Neural cell (in vitro differentiated cells): ENCODE measurements around the gene MCAM. TPM values are rescaled to one million over a fixed set of nuclear protein-coding genes. Genes with fewer than 3 reads are reported as not detected.

ENCODE experiments used
- H2AFZ ChIP-seq: fragments of 200-600, 300-800 bp; sonication (generic), shearing (Covaris generic); 2 replicates; pipeline ENCODE4 v1.6.0; 2014; ENCODE audit warnings: low read depth, mild to moderate bottlenecking, antibody characterized with exemption, low read length, moderate library complexity
- H3F3A ChIP-seq: fragments of 200-600 bp; shearing (Covaris generic); 2 replicates; pipeline ENCODE4 v1.6.1; 2016; ENCODE audit warnings: mild to moderate bottlenecking, moderate library complexity, mixed read lengths, antibody characterized with exemption, low read length; ENCODE audit not compliant: insufficient read depth, poor library complexity, severe bottlenecking
- H3K27ac ChIP-seq: fragments of 200-600, 300-800 bp; sonication (generic), shearing (Covaris generic); 2 replicates; pipeline ENCODE4 v1.5.1; 2014; ENCODE audit warnings: mild to moderate bottlenecking, low read length, moderate library complexity
- H3K27me3 ChIP-seq: fragments of 300-800, 200-600 bp; sonication (generic), shearing (Covaris generic); 2 replicates; pipeline ENCODE4 v1.6.0; 2014; ENCODE audit warnings: mild to moderate bottlenecking, low read depth, low read length, moderate library complexity; ENCODE audit not compliant: insufficient read depth
- H3K36me3 ChIP-seq: fragments of 300-800, 200-600 bp; sonication (generic), shearing (Covaris generic); 2 replicates; pipeline ENCODE4 v1.5.1; 2014; ENCODE audit warnings: mild to moderate bottlenecking, antibody characterized with exemption, low read length, moderate library complexity; ENCODE audit not compliant: insufficient read depth
- H3K4me2 ChIP-seq: fragments of 300-800, 200-600 bp; sonication (generic), shearing (Covaris generic); 2 replicates; pipeline ENCODE4 v1.6.0; 2014; ENCODE audit warnings: mild to moderate bottlenecking, low read length
- H3K4me3 ChIP-seq: fragments of 300-800, 200-600 bp; sonication (generic), shearing (Covaris generic); 2 replicates; pipeline ENCODE4 v1.5.1; 2014; ENCODE audit warnings: mild to moderate bottlenecking, low read length, moderate library complexity
- H3K79me2 ChIP-seq: fragments of 200-600 bp; shearing (Covaris generic); replicated peaks from 2 replicates; pipeline ENCODE4 v1.6.0; 2014; ENCODE audit warnings: mild to moderate bottlenecking, low read length, moderate library complexity; ENCODE audit not compliant: insufficient read depth
- H3K9ac ChIP-seq: fragments of 300-800, 200-600 bp; sonication (generic), shearing (Covaris generic); 2 replicates; pipeline ENCODE4 v1.6.1; 2016; ENCODE audit warnings: mild to moderate bottlenecking, low read length, mixed read lengths
- H3K9me2 ChIP-seq: fragments of 200-600 bp; shearing (Covaris generic); 2 replicates; pipeline ENCODE4 v1.6.1; 2016; ENCODE audit warnings: mild to moderate bottlenecking, low read length, mixed read lengths; ENCODE audit not compliant: insufficient read depth
- H3K9me3 ChIP-seq: fragments of 200-600, 300-800 bp; sonication (generic), shearing (Covaris generic); 2 replicates; pipeline ENCODE4 v1.6.1; 2016; ENCODE audit warnings: mild to moderate bottlenecking, mixed run types, low read length, moderate library complexity, mixed read lengths
- H4K20me1 ChIP-seq: fragments of 200-600 bp; shearing (Covaris generic); 2 replicates; pipeline ENCODE4 v1.6.1; 2016; ENCODE audit warnings: mild to moderate bottlenecking, mixed run types; ENCODE audit not compliant: insufficient read depth
- EP300 ChIP-seq: fragments of 450-650 bp; conservative IDR thresholded peaks from 2 replicates; pipeline ENCODE4 v1.6.1; 2014; ENCODE audit warnings: antibody characterized with exemption, mild to moderate bottlenecking, moderate library complexity; ENCODE audit not compliant: poor library complexity, severe bottlenecking
- EZH2 ChIP-seq: fragments of 200-600, 300-800 bp; shearing (Covaris generic), sonication (generic); IDR thresholded peaks from 2 replicates; pipeline ENCODE4 v1.6.1; 2014; ENCODE audit warnings: antibody characterized with exemption, low read length, borderline replicate concordance, mild to moderate bottlenecking; ENCODE audit not compliant: insufficient read depth, poor library complexity, severe bottlenecking
- MXI1 ChIP-seq: fragments of 450-650 bp; conservative IDR thresholded peaks from 2 replicates; pipeline ENCODE4 v1.6.1; 2014; ENCODE audit warnings: antibody characterized with exemption, mild to moderate bottlenecking; ENCODE audit not compliant: poor library complexity, severe bottlenecking
- POLR2AphosphoS5 ChIP-seq: IDR thresholded peaks from 2 replicates; pipeline ENCODE4 v1.6.1; 2012
- RAD21 ChIP-seq: fragments of 450-650 bp; conservative IDR thresholded peaks from 2 replicates; pipeline ENCODE4 v1.6.1; 2014; ENCODE audit warnings: antibody characterized with exemption, mild to moderate bottlenecking, moderate library complexity
- SMC3 ChIP-seq: fragments of 450-650 bp; conservative IDR thresholded peaks from 2 replicates; pipeline ENCODE4 v1.6.1; 2014; ENCODE audit warnings: antibody characterized with exemption, mild to moderate bottlenecking, moderate library complexity; ENCODE audit not compliant: poor library complexity
- TAF1 ChIP-seq: IDR thresholded peaks from 2 replicates; pipeline ENCODE4 v1.6.1; 2012; ENCODE audit warnings: low read depth
- polyA plus RNA-seq: library from polyadenylated mRNA; depleted of rRNA; stranded (reverse); fragments of >200 nt; gene quantifications from 2 replicates; pipeline ENCODE4 v1.2.3, GENCODE V29; 2014
- TF ChIP-seq, protein P1 (sequence below): IDR thresholded peaks from 2 replicates; pipeline ENCODE4 v1.6.1; 2012; ENCODE audit warnings: borderline replicate concordance
- TF ChIP-seq, protein P2 (sequence below): fragments of 450-650 bp; IDR thresholded peaks from 2 replicates; pipeline ENCODE4 v1.5.1; 2014; ENCODE audit warnings: antibody characterized with exemption, mild to moderate bottlenecking, moderate library complexity; ENCODE audit not compliant: poor library complexity, severe bottlenecking

MCAM gene
- polyA plus RNA-seq, 1 donor from 2014 or later = 7.5 TPM

DNA sequence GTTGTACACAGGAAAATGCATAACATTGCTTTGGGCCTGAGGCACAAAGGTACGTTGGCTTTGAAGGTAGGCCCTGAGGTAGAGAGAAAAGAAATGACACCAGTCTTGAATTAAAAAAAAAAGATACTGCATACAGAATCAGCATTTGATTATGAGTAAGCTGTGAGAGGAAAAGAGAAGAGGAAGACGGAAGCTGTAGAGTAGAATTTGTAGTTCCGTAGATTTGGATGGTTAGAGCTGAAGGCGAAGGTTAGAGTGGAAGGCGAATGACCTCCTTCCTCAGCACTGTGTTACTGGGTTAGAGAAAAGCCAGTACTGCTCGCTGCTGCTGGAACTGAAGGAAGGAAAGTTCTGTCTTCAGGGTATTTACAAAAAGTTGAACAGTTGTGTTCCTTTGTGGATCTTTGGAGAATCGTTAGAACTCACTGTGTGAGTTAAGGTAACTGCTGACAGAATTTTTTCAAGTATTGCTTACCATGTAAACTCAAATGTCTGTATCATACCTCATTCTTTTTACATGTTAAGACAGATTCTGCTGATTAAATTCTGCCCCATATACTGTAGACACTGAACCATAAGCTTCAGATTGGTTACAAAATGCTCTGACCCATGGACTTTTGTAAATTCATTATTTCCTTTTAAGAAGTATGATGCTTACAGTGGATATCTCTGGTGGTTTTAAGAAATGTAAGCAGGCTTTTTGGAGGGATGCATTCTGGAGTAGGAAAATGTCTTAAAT, 50.2 kb downstream of the MCAM start:
- Histone ChIP-seq H3K36me3 (no peaks in the 10 kb centered on the region), H3F3A (no peaks in the 10 kb centered on the region), H2AFZ (no peak overlapping the region), H3K27me3 (no peaks in the 10 kb centered on the region), H3K4me2 (no peak overlapping the region), H3K9me2 (no peaks in the 10 kb centered on the region), H3K79me2 (no peaks in the 10 kb centered on the region), H3K27ac (no peak overlapping the region), H3K9me3 (no peaks in the 10 kb centered on the region), H3K9ac (no peak overlapping the region), H3K4me3 (no peak overlapping the region), H4K20me1 (no peaks in the 10 kb centered on the region)
- no peak for TF ChIP-seq MXI1
- no peak for TF ChIP-seq EZH2
- TF ChIP-seq POLR2AphosphoS5 = no peak
- TF ChIP-seq, protein P1, sequence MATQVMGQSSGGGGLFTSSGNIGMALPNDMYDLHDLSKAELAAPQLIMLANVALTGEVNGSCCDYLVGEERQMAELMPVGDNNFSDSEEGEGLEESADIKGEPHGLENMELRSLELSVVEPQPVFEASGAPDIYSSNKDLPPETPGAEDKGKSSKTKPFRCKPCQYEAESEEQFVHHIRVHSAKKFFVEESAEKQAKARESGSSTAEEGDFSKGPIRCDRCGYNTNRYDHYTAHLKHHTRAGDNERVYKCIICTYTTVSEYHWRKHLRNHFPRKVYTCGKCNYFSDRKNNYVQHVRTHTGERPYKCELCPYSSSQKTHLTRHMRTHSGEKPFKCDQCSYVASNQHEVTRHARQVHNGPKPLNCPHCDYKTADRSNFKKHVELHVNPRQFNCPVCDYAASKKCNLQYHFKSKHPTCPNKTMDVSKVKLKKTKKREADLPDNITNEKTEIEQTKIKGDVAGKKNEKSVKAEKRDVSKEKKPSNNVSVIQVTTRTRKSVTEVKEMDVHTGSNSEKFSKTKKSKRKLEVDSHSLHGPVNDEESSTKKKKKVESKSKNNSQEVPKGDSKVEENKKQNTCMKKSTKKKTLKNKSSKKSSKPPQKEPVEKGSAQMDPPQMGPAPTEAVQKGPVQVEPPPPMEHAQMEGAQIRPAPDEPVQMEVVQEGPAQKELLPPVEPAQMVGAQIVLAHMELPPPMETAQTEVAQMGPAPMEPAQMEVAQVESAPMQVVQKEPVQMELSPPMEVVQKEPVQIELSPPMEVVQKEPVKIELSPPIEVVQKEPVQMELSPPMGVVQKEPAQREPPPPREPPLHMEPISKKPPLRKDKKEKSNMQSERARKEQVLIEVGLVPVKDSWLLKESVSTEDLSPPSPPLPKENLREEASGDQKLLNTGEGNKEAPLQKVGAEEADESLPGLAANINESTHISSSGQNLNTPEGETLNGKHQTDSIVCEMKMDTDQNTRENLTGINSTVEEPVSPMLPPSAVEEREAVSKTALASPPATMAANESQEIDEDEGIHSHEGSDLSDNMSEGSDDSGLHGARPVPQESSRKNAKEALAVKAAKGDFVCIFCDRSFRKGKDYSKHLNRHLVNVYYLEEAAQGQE = no peak
- TF ChIP-seq EP300 = no peak
- TF ChIP-seq TAF1 = no peak
- no peak for TF ChIP-seq RAD21
- no peak for TF ChIP-seq SMC3
- TF ChIP-seq, protein P2, sequence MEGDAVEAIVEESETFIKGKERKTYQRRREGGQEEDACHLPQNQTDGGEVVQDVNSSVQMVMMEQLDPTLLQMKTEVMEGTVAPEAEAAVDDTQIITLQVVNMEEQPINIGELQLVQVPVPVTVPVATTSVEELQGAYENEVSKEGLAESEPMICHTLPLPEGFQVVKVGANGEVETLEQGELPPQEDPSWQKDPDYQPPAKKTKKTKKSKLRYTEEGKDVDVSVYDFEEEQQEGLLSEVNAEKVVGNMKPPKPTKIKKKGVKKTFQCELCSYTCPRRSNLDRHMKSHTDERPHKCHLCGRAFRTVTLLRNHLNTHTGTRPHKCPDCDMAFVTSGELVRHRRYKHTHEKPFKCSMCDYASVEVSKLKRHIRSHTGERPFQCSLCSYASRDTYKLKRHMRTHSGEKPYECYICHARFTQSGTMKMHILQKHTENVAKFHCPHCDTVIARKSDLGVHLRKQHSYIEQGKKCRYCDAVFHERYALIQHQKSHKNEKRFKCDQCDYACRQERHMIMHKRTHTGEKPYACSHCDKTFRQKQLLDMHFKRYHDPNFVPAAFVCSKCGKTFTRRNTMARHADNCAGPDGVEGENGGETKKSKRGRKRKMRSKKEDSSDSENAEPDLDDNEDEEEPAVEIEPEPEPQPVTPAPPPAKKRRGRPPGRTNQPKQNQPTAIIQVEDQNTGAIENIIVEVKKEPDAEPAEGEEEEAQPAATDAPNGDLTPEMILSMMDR = no peak

DNA sequence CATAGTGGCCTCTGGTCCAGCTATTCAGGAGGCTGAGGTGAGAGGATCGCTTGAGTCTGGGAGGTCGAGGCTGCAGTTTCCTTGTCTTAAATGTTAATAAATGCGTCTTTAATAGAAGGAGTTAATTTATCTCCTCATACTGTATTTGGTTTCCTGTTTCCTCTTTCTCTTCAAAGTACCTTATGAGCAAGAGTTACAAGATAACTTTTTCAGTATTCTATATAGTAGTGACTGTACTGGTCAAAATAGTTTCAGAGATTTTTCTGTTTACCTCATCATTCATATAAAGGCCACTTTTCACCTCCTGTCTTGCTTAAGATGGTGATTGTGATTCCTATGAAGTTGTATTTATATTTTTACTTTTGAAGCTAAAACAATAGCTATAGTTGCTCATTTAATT, 50.9 kb downstream of the MCAM start:
- Histone ChIP-seq H3K4me3 (no peak overlapping the region), H3K36me3 (no peaks in the 10 kb centered on the region), H3K27me3 (no peaks in the 10 kb centered on the region), H3K27ac (no peak overlapping the region), H3K9ac (no peak overlapping the region), H3F3A (no peaks in the 10 kb centered on the region), H2AFZ (no peak overlapping the region), H3K9me3 (no peaks in the 10 kb centered on the region), H4K20me1 (no peaks in the 10 kb centered on the region), H3K9me2 (no peaks in the 10 kb centered on the region), H3K79me2 (no peaks in the 10 kb centered on the region), H3K4me2 (no peak overlapping the region)
- no peak for TF ChIP-seq MXI1
- no peak for TF ChIP-seq EP300
- TF ChIP-seq RAD21 = no peak
- TF ChIP-seq, protein P2 = no peak
- no peak for TF ChIP-seq TAF1
- no peak for TF ChIP-seq EZH2
- no peak for TF ChIP-seq SMC3
- TF ChIP-seq, protein P1 = no peak
- TF ChIP-seq POLR2AphosphoS5 = no peak
